Osteocyte (in vitro differentiated cells): Measurements from ENCODE around the gene ANKS1B. TPM values are rescaled to one million over a fixed set of nuclear protein-coding genes. Genes with fewer than 3 reads are reported as not detected.
"Not testable (repeated sequence)": the region's sequence is repeated elsewhere in the genome, so short reads cannot be mapped to it uniquely, and the experiment has no call there.

Experiments
- DNase-seq: peaks from one replicate; pipeline ENCODE4 v3.0.0; 2021; ENCODE audit warnings: mixed read lengths; ENCODE audit not compliant: unreplicated experiment; ENCODE audit errors: extremely low spot score
- H3K27ac Mint-ChIP-seq: one replicate; pipeline ENCODE4 v1.8.0; 2021; ENCODE audit warnings: mild to moderate bottlenecking, mixed read lengths; ENCODE audit not compliant: unreplicated experiment
- H3K27me3 Mint-ChIP-seq: one replicate; pipeline ENCODE4 v1.8.0; 2021; ENCODE audit warnings: mixed read lengths; ENCODE audit not compliant: unreplicated experiment
- H3K36me3 Mint-ChIP-seq: one replicate; pipeline ENCODE4 v1.8.0; 2021; ENCODE audit warnings: mixed read lengths; ENCODE audit not compliant: unreplicated experiment
- H3K4me1 Mint-ChIP-seq: one replicate; pipeline ENCODE4 v1.8.0; 2021; ENCODE audit warnings: mixed read lengths; ENCODE audit not compliant: unreplicated experiment
- H3K4me3 Mint-ChIP-seq: one replicate; pipeline ENCODE4 v1.8.0; 2021; ENCODE audit warnings: mild to moderate bottlenecking, moderate library complexity, mixed read lengths; ENCODE audit not compliant: unreplicated experiment
- H3K9me3 Mint-ChIP-seq: one replicate; pipeline ENCODE4 v1.8.0; 2021; ENCODE audit warnings: mixed read lengths; ENCODE audit not compliant: unreplicated experiment
- total RNA-seq: library from RNA; stranded (reverse); gene quantifications from 2 replicates; pipeline ENCODE4 v1.2.1, GENCODE V29; 2021
- TF ChIP-seq, protein P1 (sequence below): fragments of 200-600 bp; sonication (generic); IDR thresholded peaks from 2 replicates; pipeline ENCODE4 v1.5.0; 2021; ENCODE audit warnings: antibody characterized with exemption, mild to moderate bottlenecking, moderate library complexity

Gene ANKS1B
- total RNA-seq, 1 donor from 2014 or later: 0.70 TPM

DNA sequence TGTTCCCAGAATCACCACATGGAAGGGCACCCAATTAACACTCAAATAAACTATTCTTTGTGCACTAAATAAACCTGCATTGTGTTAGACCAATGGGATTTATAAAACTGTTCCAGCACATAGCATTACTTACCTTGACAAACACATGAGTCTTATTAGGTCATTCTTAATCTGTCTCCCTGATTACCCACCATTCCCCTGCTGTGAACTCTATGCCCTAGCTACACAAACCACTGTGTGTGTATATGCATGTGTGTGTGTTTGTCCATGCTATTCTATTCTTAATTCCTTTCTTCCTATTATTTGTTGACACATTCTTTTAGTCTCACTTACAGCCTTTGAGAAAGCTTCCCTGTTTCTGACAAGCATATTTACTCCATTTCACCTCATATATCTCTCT is 640.8 kb downstream of the ANKS1B start:
- Mint-ChIP-seq H3K4me1 (no peaks in the 10 kb centered on the region), H3K9me3 (no peaks in the 10 kb centered on the region), H3K27me3 (no peaks in the 10 kb centered on the region), H3K27ac (no peak overlapping the region), H3K36me3 (no peaks in the 10 kb centered on the region), H3K4me3 (no peak overlapping the region)
- no peak for DNase-seq
- TF ChIP-seq, protein P1, sequence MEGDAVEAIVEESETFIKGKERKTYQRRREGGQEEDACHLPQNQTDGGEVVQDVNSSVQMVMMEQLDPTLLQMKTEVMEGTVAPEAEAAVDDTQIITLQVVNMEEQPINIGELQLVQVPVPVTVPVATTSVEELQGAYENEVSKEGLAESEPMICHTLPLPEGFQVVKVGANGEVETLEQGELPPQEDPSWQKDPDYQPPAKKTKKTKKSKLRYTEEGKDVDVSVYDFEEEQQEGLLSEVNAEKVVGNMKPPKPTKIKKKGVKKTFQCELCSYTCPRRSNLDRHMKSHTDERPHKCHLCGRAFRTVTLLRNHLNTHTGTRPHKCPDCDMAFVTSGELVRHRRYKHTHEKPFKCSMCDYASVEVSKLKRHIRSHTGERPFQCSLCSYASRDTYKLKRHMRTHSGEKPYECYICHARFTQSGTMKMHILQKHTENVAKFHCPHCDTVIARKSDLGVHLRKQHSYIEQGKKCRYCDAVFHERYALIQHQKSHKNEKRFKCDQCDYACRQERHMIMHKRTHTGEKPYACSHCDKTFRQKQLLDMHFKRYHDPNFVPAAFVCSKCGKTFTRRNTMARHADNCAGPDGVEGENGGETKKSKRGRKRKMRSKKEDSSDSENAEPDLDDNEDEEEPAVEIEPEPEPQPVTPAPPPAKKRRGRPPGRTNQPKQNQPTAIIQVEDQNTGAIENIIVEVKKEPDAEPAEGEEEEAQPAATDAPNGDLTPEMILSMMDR: no peak

DNA sequence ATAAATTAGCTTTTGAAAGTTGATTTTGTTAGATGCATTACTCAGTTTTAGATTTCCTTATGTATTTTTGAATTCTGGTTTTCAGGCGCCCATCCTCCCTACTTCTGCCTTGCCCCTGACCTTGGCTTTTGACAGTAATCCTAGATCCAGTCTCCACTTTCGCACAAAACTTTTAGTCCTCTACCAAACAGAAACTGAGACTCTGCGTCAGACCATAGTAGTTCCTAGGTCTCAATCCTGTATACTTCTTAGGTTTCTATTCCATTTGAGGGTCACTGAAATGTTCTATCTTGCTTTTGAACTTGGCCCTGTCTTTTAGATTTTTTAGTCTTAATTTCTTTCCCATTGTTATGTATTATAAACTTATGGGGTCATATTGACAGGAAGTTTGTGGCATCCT is 645.1 kb downstream of the ANKS1B start:
- no peak overlapping the region for H3K4me3 Mint-ChIP-seq

GRCh38 chr12:99334285-99335056 is 650.3 kb downstream of the ANKS1B start:
- Mint-ChIP-seq H3K4me3 (no peak overlapping the region), H3K27me3 (no peaks in the 10 kb centered on the region), H3K9me3 (no peaks in the 10 kb centered on the region), H3K36me3 (no peaks in the 10 kb centered on the region), H3K27ac (no peak overlapping the region), H3K4me1 (no peaks in the 10 kb centered on the region)
- TF ChIP-seq, protein P1: no peak
- no peak for DNase-seq

More for the DNA sequence above, 645.1 kb downstream of the ANKS1B start:
- no peak overlapping the region for H3K27ac Mint-ChIP-seq
- H3K4me1 Mint-ChIP-seq: no peaks in the 10 kb centered on the region
- TF ChIP-seq, protein P1: no peak
- H3K27me3 Mint-ChIP-seq: no peaks in the 10 kb centered on the region
- H3K9me3 Mint-ChIP-seq: no peaks in the 10 kb centered on the region
- no peak for DNase-seq
- H3K36me3 Mint-ChIP-seq: no peaks in the 10 kb centered on the region

DNA sequence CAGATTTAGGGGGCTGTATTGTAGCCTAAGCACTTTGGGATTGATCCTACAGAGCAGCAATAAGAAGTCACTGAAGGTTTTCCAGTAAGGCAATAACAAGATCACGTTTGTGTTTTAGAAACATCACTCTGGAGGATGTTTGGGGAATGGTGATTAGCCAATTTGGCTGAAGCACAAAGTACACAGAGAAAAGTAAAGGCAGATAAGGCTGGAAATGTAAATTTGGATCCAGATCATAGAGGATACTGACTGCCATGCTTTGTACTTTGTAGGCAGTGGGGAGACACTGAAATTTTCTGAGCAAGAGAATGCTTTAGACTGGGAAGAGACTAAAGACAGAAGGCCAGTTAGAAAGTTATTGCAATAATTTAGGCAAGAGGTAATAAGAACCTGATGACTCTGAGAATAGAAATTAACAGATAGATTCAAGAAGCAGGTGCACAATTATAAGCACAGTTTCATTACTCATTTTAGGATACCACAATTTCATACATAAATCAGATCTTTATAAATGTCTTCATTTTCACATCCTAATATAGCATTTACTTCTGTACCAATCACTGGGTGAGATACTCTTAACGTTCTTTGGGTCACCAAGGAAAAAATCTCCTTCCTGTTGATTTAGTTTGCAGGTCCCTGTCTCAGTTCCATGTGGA is 651.7 kb downstream of the ANKS1B start:
- no peaks in the 10 kb centered on the region for H3K4me1 Mint-ChIP-seq
- H3K27ac Mint-ChIP-seq: no peak overlapping the region
- peaks cover 3% of the 10 kb centered on the region for H3K9me3 Mint-ChIP-seq
- H3K36me3 Mint-ChIP-seq: no peaks in the 10 kb centered on the region
- no peak for DNase-seq
- TF ChIP-seq, protein P1: no peak
- H3K4me3 Mint-ChIP-seq: no peak overlapping the region
- no peaks in the 10 kb centered on the region for H3K27me3 Mint-ChIP-seq

DNA sequence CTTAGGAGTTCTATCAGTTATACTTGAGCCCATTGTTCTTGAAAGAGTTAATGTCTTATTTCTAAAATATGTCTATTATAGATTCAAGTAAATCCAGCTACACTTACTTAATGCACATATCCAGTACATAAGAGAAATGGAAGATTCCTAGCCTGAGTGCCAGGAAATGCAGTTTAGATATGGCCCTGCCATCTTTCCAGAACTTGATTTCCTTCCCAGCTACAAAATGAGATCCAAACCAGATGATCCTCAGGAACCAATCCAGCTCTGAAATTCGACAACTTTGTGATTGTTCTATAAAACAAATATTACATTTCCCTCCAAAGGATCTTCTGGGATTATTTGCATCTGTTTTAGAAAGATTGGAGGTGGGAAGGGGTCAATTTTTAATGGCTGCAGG is 654.5 kb downstream of the ANKS1B start:
- Mint-ChIP-seq H3K36me3 (no peaks in the 10 kb centered on the region), H3K4me3 (no peak overlapping the region), H3K4me1 (no peaks in the 10 kb centered on the region), H3K27ac (no peak overlapping the region), H3K27me3 (no peaks in the 10 kb centered on the region), H3K9me3 (peaks cover 3% of the 10 kb centered on the region)
- DNase-seq: no peak
- TF ChIP-seq, protein P1: no peak

DNA sequence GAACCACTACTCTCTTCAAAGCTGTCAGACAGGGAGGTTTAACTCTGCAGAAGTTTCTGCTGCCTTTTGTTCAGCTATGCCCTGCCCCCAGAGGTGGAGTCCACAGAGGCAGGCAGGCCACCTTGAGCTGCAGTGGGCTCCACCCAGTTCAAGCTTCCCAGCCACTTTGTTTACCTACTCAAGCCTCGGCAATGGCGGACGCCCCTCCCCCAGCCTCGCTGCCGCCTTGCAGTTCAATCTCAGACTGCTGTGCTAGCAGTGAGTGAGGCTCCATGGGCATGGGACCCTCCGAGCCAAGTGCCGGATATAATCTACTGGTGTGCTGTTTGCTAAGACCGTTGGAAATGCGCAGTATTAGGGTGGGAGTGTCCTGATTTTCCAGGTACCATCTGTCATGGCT is 663.5 kb downstream of the ANKS1B start:
- not testable (repeated sequence) for H3K27ac Mint-ChIP-seq, DNase-seq, H3K27me3 Mint-ChIP-seq, H3K36me3 Mint-ChIP-seq, H3K4me3 Mint-ChIP-seq, H3K4me1 Mint-ChIP-seq
- H3K9me3 Mint-ChIP-seq: peaks cover 24% of the 10 kb centered on the region
